Ovary (tissue), 9 donors: Measurements from ENCODE around the gene ARIH1. TPM values are rescaled to one million over a fixed set of nuclear protein-coding genes. Genes with fewer than 3 reads are reported as not detected.

Experiments used
- DNase-seq, 5 donors: peaks; one replicate each; pipeline ENCODE4 v3.0.0-alpha.2; 2019 to 2020
- H3K27ac ChIP-seq, 2 donors: fragments of 200-600 bp; one replicate each; pipeline versions ENCODE4 v1.5.1 to v1.8.0; 2019 to 2022
- H3K27me3 ChIP-seq: fragments of 200-600 bp; one replicate; pipeline ENCODE4 v1.8.0; 2022
- H3K36me3 ChIP-seq: fragments of 200-600 bp; sonication (generic); one replicate; pipeline ENCODE4 v1.5.1; 2019
- H3K4me1 ChIP-seq: one replicate; pipeline ENCODE4 v1.8.1; 2013; ENCODE audit warnings: mild to moderate bottlenecking, moderate library complexity; ENCODE audit not compliant: insufficient read depth
- H3K4me3 ChIP-seq: fragments of 200-600 bp; sonication (generic); one replicate; pipeline ENCODE4 v1.5.1; 2017
- H3K9me3 ChIP-seq, 2 donors: fragments of 200-600 bp in 1 of 2; sonication (generic) in 1 of 2; one replicate each; pipeline versions ENCODE4 v1.5.1 to v1.8.1; 2013 to 2019; ENCODE audit warnings: mild to moderate bottlenecking in 1 of 2, moderate library complexity in 1 of 2
- CTCF ChIP-seq, 3 donors: fragments of 450-650 bp in 2 of 3; fragments of 200-600 bp in 1 of 3; IDR thresholded peaks; one replicate each; pipeline versions ENCODE4 v1.5.1 to v1.8.0; 2016 to 2022; ENCODE audit warnings: antibody characterized with exemption in 3 of 3, mild to moderate bottlenecking in 1 of 3
- EP300 ChIP-seq: sonication (generic); formaldehyde crosslinking; IDR thresholded peaks from one replicate; pipeline ENCODE4 v1.6.1; 2017; ENCODE audit warnings: antibody characterized with exemption
- POLR2A ChIP-seq: fragments of 450-650 bp; IDR thresholded peaks from one replicate; pipeline ENCODE4 v1.6.1; 2017; ENCODE audit warnings: antibody characterized with exemption, mild to moderate bottlenecking, moderate library complexity
- WGBS, 3 donors: extraction: QIAGEN DNeasy Blood & Tissue Kit in 1 of 3; methylation state at CpG; one replicate each; pipeline versions ENCODE4 v1.1.5 to v1.1.7; 2013 to 2017; 5-methylcytosine and 5-hydroxymethylcytosine counted together
- intact Hi-C, 4 donors: fragments of 100-400 bp; cut with DNase I; formaldehyde crosslinking; loops; one replicate each; pipeline versions ENCODE4 v1.11.0 to v1.15.1; 2022 to 2023
- polyA plus RNA-seq, 2 donors: library from polyadenylated mRNA; stranded (reverse); fragments of 200-250 nt in 1 of 2; fragments of 350-450 nt in 1 of 2; fragmentation: Illumina TruSeq in 1 of 2; extraction: RNeasy Lipid Tissue Mini Kit (QIAGEN cat#74804) in 1 of 2; gene quantifications; one replicate each; pipeline ENCODE4 v1.2.3, GENCODE V29; 2013 to 2014
- total RNA-seq, 7 donors: library from RNA; depleted of rRNA in 2 of 7; stranded (reverse); fragments of >200 nt in 2 of 7; fragmentation: NEBNext Ultra II Directional in 3 of 7; extraction: Animal tissue kit (Norgen Biotek cat#: 25700) in 3 of 7; gene quantifications; one replicate each; pipeline versions ENCODE4 v1.1.0 to v1.2.4, GENCODE V29; 2016 to 2023
- donor health status: DM: no; HTN: no; CAD: no; lungs with moderate emphysema.
- donor health status: DM: no; HTN: no; CAD: no.
- donor health status: Bipolar disorder and iron deficiency.
- donor health status: DM: yes; HTN: yes; CAD: no.
- donor health status: DM: no; HTN: no; CAD: no.
- donor health status: DM: yes; HTN: yes; CAD: no.

The ARIH1 gene
- total and polyA plus RNA-seq, 9 donors: 33.1 to 211 (median 150) TPM

- H3K4me3 ChIP-seq: no peak overlapping the region
- DNase-seq: no peak
- no peak for TF ChIP-seq CTCF (IDR thresholded peaks at IDR 0.05)
- TF ChIP-seq EP300: no peak
- no peak for TF ChIP-seq POLR2A
- H3K27ac ChIP-seq: no peak overlapping the region
- H3K36me3 ChIP-seq: no peaks in the 10 kb centered on the region
- H3K27me3 ChIP-seq: no peaks in the 10 kb centered on the region
- no peaks in the 10 kb centered on the region for H3K9me3 ChIP-seq
- 97 to 99% (median 97%) methylated on average over 11 of the region's 11 CpGs for WGBS, 3 donors
- peaks cover 1% of the 10 kb centered on the region for H3K4me1 ChIP-seq
- intact Hi-C loops: no loop called here
Observed at GRCh38 chr15:72540606-72541237, 66.6 kb downstream of the ARIH1 start.

GRCh38 chr15:72541674-72542073 lies 67.5 kb downstream of the ARIH1 start:
- intact Hi-C loops: no loop called here
- H3K4me3 ChIP-seq: no peak overlapping the region

GRCh38 chr15:72545156-72545555 lies 71.0 kb downstream of the ARIH1 start:
- no peaks in the 10 kb centered on the region for H3K27me3 ChIP-seq
- DNase-seq: no peak
- H3K36me3 ChIP-seq: no peaks in the 10 kb centered on the region
- WGBS, 3 donors: 80 to 85% (median 83%) methylated on average over 1 of the region's 1 CpG
- H3K27ac ChIP-seq: no peak overlapping the region
- H3K9me3 ChIP-seq: no peaks in the 10 kb centered on the region
- H3K4me1 ChIP-seq: no peaks in the 10 kb centered on the region
- intact Hi-C loops: no loop called here
- no peak for TF ChIP-seq CTCF (IDR thresholded peaks at IDR 0.05)
- TF ChIP-seq EP300: no peak
- TF ChIP-seq POLR2A: no peak
- no peak overlapping the region for H3K4me3 ChIP-seq

More at GRCh38 chr15:72541674-72542073, 67.5 kb downstream of the ARIH1 start:
- no peak overlapping the region for H3K27ac ChIP-seq
- TF ChIP-seq POLR2A (no peak), EP300 (no peak), CTCF (IDR thresholded peaks at IDR 0.05) (no peak)
- H3K36me3 ChIP-seq: no peaks in the 10 kb centered on the region
- no peak for DNase-seq
- no peaks in the 10 kb centered on the region for H3K27me3 ChIP-seq
- H3K9me3 ChIP-seq: no peaks in the 10 kb centered on the region
- H3K4me1 ChIP-seq: no peaks in the 10 kb centered on the region

GRCh38 chr15:72554471-72555425 lies 80.6 kb downstream of the ARIH1 start:
- Histone ChIP-seq H3K27me3 (no peaks in the 10 kb centered on the region), H3K4me1 (no peaks in the 10 kb centered on the region), H3K27ac (no peak overlapping the region), H3K36me3 (no peaks in the 10 kb centered on the region), H3K9me3 (no peaks in the 10 kb centered on the region), H3K4me3 (no peak overlapping the region)
- TF ChIP-seq EP300 (no peak), CTCF (IDR thresholded peaks at IDR 0.05) (no peak), POLR2A (no peak)
- 78 to 86% (median 81%) methylated on average over 8 of the region's 8 CpGs for WGBS, 3 donors
- DNase-seq: no peak
- intact Hi-C loops: no loop called here
